B cell (primary cell): ENCODE measurements around the gene FYN. TPM values are rescaled to one million over a fixed set of nuclear protein-coding genes. Genes with fewer than 3 reads are reported as not detected.

Experiments
- ATAC-seq: fragments of 200-7000 bp; cut with Tn5 transposase; one replicate; pipeline ENCODE4 v1.10.0; 2021; ENCODE audit warnings: low read depth, mild to moderate bottlenecking, moderate number of reproducible peaks, moderate library complexity
- CTCF ChIA-PET: fragments of 350-600 bp; sonication (Branson Sonifier 250); formaldehyde crosslinking; loops from one replicate; lab custom pipeline; 2021; ENCODE audit warnings: antibody characterized with exemption, inconsistent platforms; lab: Charles Lee
- POLR2A ChIA-PET: fragments of 350-600 bp; sonication (Branson Sonifier 250); formaldehyde crosslinking; loops from one replicate; lab custom pipeline; 2021; ENCODE audit warnings: antibody characterized with exemption; lab: Charles Lee
- DNase-seq: peaks from one replicate; pipeline ENCODE4 v3.0.0; 2013
- H2AFZ ChIP-seq: 2 replicates; pipeline ENCODE4 v1.6.1; 2012; ENCODE audit warnings: mild to moderate bottlenecking, low read depth, low read length; ENCODE audit not compliant: insufficient read depth, poor library complexity, severe bottlenecking
- H3K27ac ChIP-seq, 2 donors: 1 replicate in 1 of 2; 2 replicates in 1 of 2; pipeline ENCODE4 v1.5.1; 2012 to 2013; ENCODE audit warnings: low read length in 2 of 2, mild to moderate bottlenecking in 2 of 2, moderate library complexity in 1 of 2
- H3K27me3 ChIP-seq, 4 experiments: fragments of 200-600 bp in 1 of 4; sonication (generic) in 1 of 4; replicated peaks in 1 of 4; 1 replicate in 2 of 4; 2 replicates in 2 of 4; pipeline versions ENCODE4 v1.6.1 to v1.7.0; 2013 to 2016; ENCODE audit warnings: low read length in 3 of 4, mild to moderate bottlenecking in 2 of 4, mixed read lengths in 1 of 4, moderate library complexity in 1 of 4; ENCODE audit not compliant: insufficient read depth in 4 of 4, control insufficient read depth in 3 of 4; ENCODE audit errors: control extremely low read depth in 1 of 4
- H3K36me3 ChIP-seq, 2 experiments: replicated peaks in 1 of 2; 1 replicate in 1 of 2; 2 replicates in 1 of 2; pipeline versions ENCODE4 v1.6.1 to v1.7.1; 2013; ENCODE audit warnings: low read length in 1 of 2; ENCODE audit not compliant: insufficient read depth in 2 of 2, control insufficient read depth in 1 of 2; ENCODE audit errors: control extremely low read depth in 1 of 2, extremely low read depth in 1 of 2
- H3K4me1 ChIP-seq, 2 donors: fragments of 200-600 bp in 1 of 2; sonication (generic) in 1 of 2; 1 replicate in 1 of 2; 2 replicates in 1 of 2; pipeline versions ENCODE4 v1.5.1 to v1.6.1; 2013 to 2017; ENCODE audit warnings: low read length in 2 of 2; ENCODE audit not compliant: control insufficient read depth in 2 of 2, insufficient read depth in 2 of 2
- H3K4me2 ChIP-seq: replicated peaks from 2 replicates; pipeline ENCODE3; 2012; ENCODE audit warnings: mild to moderate bottlenecking, low read depth, low read length; ENCODE audit not compliant: poor library complexity, severe bottlenecking
- H3K4me3 ChIP-seq, 5 experiments: fragments of 200-600 bp in 1 of 5; sonication (generic) in 1 of 5; 1 replicate in 3 of 5; 2 replicates in 2 of 5; pipeline versions ENCODE4 v1.5.1 to v1.7.0; 2011 to 2016; ENCODE audit warnings: low read length in 4 of 5, mild to moderate bottlenecking in 4 of 5, low read depth in 2 of 5, control low read depth in 1 of 5, moderate library complexity in 1 of 5; ENCODE audit not compliant: insufficient read depth in 1 of 5; ENCODE audit errors: control extremely low read depth in 1 of 5, extremely low read depth in 1 of 5
- H3K79me2 ChIP-seq: fragments of 200-600 bp; sonication (generic); one replicate; pipeline ENCODE4 v1.6.0; 2016; ENCODE audit warnings: low read length; ENCODE audit not compliant: control insufficient read depth, insufficient read depth
- H3K9ac ChIP-seq: fragments of 200-600 bp; sonication (generic); 2 replicates; pipeline ENCODE4 v1.6.1; 2017; ENCODE audit warnings: mild to moderate bottlenecking, low read length, moderate library complexity
- H3K9me3 ChIP-seq, 3 donors: one replicate each; pipeline versions ENCODE4 v1.6.1 to v1.7.1; 2013; ENCODE audit warnings: low read length in 2 of 3; ENCODE audit not compliant: control insufficient read depth in 2 of 3, insufficient read depth in 1 of 3; ENCODE audit errors: control extremely low read depth in 1 of 3
- H4K20me1 ChIP-seq: 2 replicates; pipeline ENCODE4 v1.6.0; 2012; ENCODE audit warnings: mild to moderate bottlenecking, low read length; ENCODE audit not compliant: insufficient read depth, control insufficient read depth, poor library complexity, severe bottlenecking
- H3K27ac Mint-ChIP-seq: one replicate; pipeline ENCODE4 v1.8.0; 2021; ENCODE audit warnings: mixed read lengths
- H3K27me3 Mint-ChIP-seq: one replicate; pipeline ENCODE4 v1.8.0; 2021; ENCODE audit warnings: mixed read lengths
- H3K4me1 Mint-ChIP-seq: one replicate; pipeline ENCODE4 v1.8.0; 2021; ENCODE audit warnings: mixed read lengths
- H3K4me3 Mint-ChIP-seq: one replicate; pipeline ENCODE4 v1.8.0; 2021; ENCODE audit warnings: mixed read lengths
- H3K9me3 Mint-ChIP-seq: one replicate; pipeline ENCODE4 v1.8.0; 2022; ENCODE audit warnings: mixed read lengths; ENCODE audit not compliant: insufficient read depth
- CTCF ChIP-seq: fragments of 200-600 bp; IDR thresholded peaks from one replicate; pipeline ENCODE4 v1.8.0; 2022; ENCODE audit warnings: antibody characterized with exemption, mild to moderate bottlenecking
- EZH2 ChIP-seq: IDR thresholded peaks from 2 replicates; pipeline ENCODE4 v1.6.1; 2012; ENCODE audit warnings: borderline replicate concordance, low read depth, mild to moderate bottlenecking, moderate library complexity, low read length; ENCODE audit not compliant: insufficient read depth, poor library complexity, severe bottlenecking
- WGBS: methylation state at CpG from one replicate; pipeline ENCODE4 v1.1.5; 2013; ENCODE audit warnings: missing lambda C conversion rate; ENCODE audit not compliant: insufficient coverage; 5-methylcytosine and 5-hydroxymethylcytosine counted together
- intact Hi-C: fragments of 100-400 bp; cut with micrococcal nuclease; formaldehyde crosslinking; loops from one replicate; pipeline ENCODE4 v1.10.0; 2022
- polyA plus RNA-seq: library from polyadenylated mRNA; depleted of rRNA; stranded (reverse); fragments of >200 nt; gene quantifications from 2 replicates; pipeline ENCODE4 v1.2.3, GENCODE V29; 2012
- total RNA-seq, 2 donors: library from RNA; stranded (reverse); fragments of 120-200 nt in 1 of 2; gene quantifications; 1 replicate in 1 of 2; 2 replicates in 1 of 2; pipeline versions ENCODE4 v1.2.3 to v1.2.4, GENCODE V29; 2013 to 2022

The FYN gene
- total and polyA plus RNA-seq, 2 donors (not counting 1 experiment from before 2014, with no cell fraction given), result 54.1 to 94.0 TPM

DNA sequence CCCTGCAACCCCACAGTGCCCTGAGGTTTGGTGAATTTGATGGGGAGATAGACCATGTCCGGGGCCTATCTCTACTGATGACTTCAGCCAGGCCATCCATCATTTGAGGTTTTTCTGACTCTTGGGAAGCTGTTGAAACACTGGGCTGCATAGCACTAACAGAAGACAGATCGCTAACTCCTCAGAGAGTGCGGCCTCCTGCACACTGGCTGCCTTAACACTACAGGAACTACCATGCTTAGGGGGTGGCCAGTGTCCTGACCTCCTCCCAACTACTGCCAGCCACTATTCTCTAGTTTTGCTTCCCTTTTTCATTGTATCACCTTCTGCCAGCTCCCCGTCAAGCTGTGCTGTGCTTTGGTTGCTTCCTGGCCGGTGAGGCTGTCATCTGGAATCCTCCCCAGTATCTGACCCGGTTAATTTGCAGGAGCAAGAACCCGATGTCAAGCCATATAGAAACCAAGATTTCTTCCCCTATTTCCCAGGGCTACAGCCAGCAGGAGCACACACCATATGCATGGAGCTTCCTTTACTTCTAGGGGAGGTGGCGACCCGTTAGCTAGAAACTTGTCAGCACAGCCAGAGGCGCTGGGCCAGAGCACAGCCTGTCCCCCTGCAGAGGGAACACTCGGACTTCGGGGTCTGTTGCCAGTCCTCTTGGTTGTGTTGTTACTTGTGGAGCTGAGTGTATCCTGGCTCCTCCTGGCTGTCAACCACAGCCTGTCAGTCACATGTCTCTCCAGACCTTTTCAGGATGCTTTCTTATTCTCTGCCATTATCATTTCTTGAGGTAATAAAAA, 210.3 kb downstream of the FYN start:
- 57% methylated on average over 10 of the region's 12 CpGs for WGBS
- no peak overlapping the region for H3K4me3 Mint-ChIP-seq
- TF ChIP-seq EZH2, result no peak
- TF ChIP-seq CTCF, result no peak
- intact Hi-C loops, result no loop called here
- H3K27me3 Mint-ChIP-seq, result no peaks in the 10 kb centered on the region
- H3K4me3 ChIP-seq, result no peak overlapping the region
- H3K9ac ChIP-seq, result no peak overlapping the region
- H4K20me1 ChIP-seq, result no peaks in the 10 kb centered on the region
- H3K27me3 ChIP-seq, result no peaks in the 10 kb centered on the region
- no peak overlapping the region for H3K27ac ChIP-seq
- ATAC-seq (no peak), DNase-seq (no peak)
- H3K36me3 ChIP-seq, result peaks cover 0 to 25% of the 10 kb centered on the region in 2 experiments
- CTCF ChIA-PET, result interaction anchor here (0.6 kb wide), 1 partner anchor 1346 kb away, joined by 3 read pairs; no protein-coding TSS in a partner anchor
- no peaks in the 10 kb centered on the region for H3K9me3 ChIP-seq
- H3K9me3 Mint-ChIP-seq, result no peaks in the 10 kb centered on the region
- H3K4me1 Mint-ChIP-seq, result peaks cover 5% of the 10 kb centered on the region
- no peak overlapping the region for H2AFZ ChIP-seq
- no peaks in the 10 kb centered on the region for H3K79me2 ChIP-seq
- POLR2A ChIA-PET, result no interaction called here
- peaks cover 0 to 5% of the 10 kb centered on the region in 2 donors for H3K4me1 ChIP-seq
- H3K4me2 ChIP-seq, result no peak overlapping the region
- no peak overlapping the region for H3K27ac Mint-ChIP-seq
